ENCODE results near the gene TST.
A peak's percentile ranks its signal among the peaks of the same experiment; 100 is the strongest.

TST gene

GRCh38 chr22:36979016-36979910, 40.0 kb downstream of the TST start:
- DNase-seq, result no peak

- DNase-seq, result peak; percentile 55
Measured at GRCh38 chr22:36977947-36978660, 41.1 kb downstream of the TST start.

- no peak for DNase-seq
Measured at GRCh38 chr22:36977401-36977861, 41.8 kb downstream of the TST start.

- DNase-seq, result no peak
Measured at GRCh38 chr22:36976606-36977005, 42.6 kb downstream of the TST start.

- no peak for DNase-seq
Measured at GRCh38 chr22:36971341-36972125, 47.7 kb downstream of the TST start.

- DNase-seq, result no peak
Measured at GRCh38 chr22:36968249-36968964, 50.8 kb downstream of the TST start.

DNA sequence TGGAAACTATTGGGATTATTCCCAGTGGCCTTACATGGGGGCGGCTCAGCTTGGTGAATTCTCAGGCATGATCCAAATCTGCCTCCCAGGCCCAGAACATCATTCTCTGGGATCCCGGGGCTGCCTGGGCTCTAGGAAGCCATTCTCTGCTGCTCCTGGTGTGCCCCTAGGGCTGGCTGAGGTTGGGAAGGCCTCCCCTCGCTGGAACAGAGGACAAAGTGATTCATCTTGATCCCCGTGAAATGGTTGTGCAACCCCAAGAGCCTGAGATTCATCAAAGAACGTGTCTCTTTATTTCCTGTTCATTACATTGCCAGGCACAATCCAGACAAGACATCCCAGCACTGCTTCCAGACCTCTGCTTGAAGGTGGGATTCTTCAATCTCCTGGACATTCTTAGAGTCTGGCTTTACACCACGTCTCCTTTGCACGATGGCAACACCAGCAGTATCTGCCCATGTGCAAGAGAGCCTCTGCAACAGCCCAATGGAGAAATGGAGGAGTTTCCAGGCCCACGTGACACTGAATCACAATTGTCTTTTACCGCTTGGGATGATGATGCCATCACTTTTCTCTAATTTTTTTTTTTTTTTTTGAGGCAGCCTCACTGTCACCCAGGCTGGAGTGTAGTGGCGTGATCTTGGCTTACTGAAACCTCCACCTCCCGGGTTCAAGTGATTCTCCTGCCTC, 52.3 kb downstream of the TST start:
- no peak for DNase-seq

GRCh38 chr22:36965696-36966095, 53.6 kb downstream of the TST start:
- no peak for DNase-seq

DNA sequence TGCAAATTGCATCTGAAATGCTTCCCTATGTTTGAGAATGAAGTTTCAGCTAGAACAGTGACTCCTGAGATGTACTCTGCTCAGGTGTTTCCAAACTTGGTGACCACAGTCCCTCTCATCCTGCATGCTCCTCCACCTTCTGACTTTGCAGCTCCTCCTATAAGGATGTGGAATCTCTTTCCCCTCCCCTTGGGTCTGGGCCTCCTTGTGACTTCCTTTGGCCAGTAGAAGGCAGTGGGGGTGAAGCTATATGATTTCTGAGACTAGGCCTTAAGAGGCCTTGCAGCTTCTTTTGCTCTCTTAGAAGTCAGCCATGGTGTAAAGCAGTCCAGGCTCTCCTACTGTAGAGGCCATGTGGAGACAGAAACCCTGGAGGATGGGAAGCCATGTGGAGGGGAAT, 55.1 kb downstream of the TST start:
- no peak for DNase-seq

DNA sequence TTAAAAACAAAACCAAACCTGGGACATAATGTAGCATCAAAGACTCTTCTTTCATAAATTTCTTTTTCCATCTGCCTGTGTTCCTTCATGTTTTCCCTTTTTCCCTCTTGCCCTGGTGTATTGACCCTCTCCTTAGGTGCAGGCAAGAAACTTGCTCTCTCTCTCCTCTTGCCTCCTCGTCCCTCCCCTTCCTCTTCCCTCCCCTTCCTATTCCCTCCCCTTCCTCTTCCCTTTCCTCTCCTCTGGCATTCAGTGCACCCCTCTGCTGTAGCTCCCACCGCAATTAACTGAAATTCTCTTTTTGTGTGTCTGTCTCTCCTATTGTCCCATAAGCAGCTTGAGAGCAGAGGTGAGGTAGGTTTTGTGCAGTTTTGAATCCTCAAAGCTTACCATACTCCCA, 55.9 kb downstream of the TST start:
- no peak for DNase-seq

DNA sequence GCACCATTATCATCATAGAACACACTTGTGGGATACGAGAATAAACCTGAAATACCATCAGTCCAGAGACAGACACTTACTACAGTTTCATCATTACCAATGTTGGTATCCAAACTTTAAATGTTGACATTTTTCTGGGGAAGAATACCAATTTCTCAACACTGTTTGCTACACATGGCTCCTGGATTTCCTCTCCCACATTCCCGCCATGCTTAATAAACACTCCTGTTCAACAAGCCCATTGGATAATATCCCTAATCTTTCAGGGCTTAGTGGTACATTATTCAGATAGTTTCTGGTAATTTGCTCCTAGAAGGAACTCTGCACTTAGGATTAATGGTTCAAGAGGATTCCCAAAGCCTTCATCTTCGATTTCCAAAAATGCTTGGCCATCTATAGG, 57.6 kb downstream of the TST start:
- no peak for DNase-seq

All from GOT3 (cell line).